Retina (tissue), 1 donor: Measurements from ENCODE around the gene MPP7.

Source experiments
- DNase-seq: peaks from one replicate; pipeline ENCODE4 v3.0.0-alpha.2; 2016

The MPP7 gene

GRCh38 chr10:28304032-28304571 lies 1.2 kb upstream of the MPP7 start:
- DNase-seq, result no peak

DNA sequence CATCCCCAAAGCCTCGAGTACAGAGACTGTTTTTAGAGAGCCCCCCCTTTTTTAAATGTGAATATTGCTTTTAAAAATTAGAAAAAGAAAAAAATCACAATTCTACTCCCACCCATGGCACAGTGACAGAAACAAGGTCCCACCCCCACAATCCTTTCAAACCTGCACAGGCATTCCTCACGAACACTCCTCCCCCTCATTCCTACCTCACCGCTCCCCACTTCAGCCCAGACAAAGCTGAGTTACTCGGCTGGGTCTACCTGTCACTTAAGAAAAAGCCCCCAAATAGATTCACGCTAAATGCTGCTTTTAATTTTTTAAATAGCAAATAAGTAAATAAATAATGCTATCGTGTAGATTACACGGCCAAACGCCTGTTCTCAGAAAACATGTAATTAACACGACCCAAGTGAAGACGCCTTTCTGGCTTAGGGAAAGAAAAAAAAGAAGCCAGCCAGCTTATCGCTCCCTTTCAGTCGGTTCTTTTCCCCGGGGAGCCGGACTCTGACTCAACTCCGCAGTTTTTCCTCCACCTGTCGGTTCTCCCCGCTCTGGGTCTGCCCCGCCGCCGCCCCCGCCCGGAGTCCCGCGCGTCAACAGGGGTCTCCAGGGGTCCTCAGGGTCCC lies 739 bp downstream of the MPP7 start:
- no peak for DNase-seq

DNA sequence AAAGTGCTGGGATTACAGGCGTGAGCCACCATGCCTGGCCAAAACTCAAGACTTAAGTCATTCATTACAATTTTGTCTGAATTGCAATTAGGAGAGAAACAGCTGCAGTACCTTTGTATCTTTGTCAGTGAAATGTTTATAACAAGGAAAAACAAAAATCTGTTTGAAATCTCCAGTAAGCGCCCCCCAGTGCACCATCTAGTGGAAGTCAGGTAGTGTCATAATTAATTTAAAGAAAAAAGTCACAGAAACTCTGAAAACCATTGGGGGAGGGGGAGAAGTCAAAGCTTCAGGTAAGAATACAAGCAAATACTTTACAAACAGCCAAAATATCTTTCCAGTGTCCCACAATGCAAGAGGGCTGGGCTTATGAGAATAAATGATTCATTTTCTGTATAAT lies 2.8 kb downstream of the MPP7 start:
- DNase-seq, result no peak

- DNase-seq, result no peak
Observed at GRCh38 chr10:28298951-28299350, 3.9 kb downstream of the MPP7 start.

DNA sequence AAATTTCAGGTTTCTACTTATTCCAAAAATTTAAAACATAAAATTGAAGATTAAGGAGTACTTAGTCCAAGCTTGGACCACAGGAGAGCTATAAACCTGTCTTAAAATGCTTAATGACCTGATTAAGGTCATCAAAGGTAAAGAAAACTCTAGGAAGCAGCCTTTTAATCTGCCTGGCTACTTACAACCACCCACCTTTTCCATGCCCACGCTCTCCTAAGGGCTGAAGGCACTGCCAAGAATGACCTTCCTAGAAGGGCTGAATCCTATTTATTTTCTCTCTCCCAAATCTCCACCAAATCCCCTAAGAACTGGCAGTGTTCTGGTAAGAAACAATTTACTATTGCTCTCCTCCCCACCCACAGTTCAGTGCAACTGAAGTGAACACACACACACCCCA lies 6.8 kb downstream of the MPP7 start:
- no peak for DNase-seq

DNA sequence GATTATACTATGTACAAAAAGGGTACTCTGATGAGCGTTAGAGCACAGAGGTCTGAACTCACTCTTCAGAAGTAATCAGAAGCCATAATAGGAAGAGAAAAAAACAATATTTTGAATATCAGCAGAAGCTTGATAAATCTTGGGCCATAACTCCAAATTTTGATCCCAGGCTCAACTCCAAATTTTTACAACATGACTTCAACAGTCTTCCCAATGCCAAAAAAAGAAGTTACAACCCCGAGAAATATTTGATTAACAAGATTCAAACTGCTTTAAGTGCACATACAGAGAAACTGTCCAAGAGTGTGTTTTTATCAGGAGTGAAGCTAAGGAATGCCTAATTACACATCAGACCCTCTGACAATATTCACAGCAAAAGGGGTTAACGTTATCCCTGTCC lies 7.5 kb downstream of the MPP7 start:
- DNase-seq, result no peak

- DNase-seq, result no peak
Observed at GRCh38 chr10:28294809-28295208, 8.1 kb downstream of the MPP7 start.

GRCh38 chr10:28294169-28294532 lies 8.7 kb downstream of the MPP7 start:
- no peak for DNase-seq

DNA sequence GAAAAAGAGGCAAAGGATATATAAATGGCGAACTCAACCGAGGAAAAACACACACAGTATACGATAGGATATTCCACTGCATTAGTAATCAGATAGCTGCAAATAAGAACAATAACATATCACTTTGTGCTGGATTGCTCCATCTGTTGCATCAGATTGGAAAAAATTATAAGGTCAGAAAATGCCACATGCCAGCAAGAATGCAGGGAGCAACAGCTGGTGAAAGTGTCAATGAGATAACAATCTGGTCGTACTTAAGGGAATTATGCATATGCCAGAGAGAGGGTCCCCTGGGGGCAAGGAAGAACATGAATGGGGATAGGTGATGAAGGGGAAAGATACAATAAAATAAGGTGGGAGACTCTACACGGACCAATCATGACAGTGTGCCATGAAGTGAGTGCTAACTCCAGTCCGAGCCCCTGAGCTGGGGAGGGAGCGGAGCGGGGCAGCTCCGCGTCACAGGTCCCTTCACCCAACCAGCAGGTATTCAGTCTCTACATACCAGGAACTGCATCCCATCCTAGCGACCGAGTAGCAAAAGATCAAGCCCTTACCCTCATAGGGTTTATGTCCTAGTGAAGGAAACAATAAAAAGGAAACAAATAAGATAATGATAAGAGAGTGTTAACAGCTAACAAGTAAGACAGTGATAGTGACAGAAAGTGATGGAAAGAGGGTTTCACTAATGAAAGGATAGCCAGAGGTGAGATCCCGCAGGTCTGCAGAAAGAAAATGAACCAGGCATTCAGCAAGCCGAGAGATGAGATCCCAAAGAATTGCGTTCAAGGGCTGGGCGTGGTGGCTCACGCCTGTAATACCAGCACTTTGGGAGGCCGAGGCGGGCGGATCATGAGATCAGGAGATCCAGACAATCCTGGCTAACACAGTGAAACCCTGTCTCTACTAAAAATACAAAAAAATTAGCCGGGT lies 9.4 kb downstream of the MPP7 start:
- no peak for DNase-seq

- DNase-seq, result no peak
Observed at GRCh38 chr10:28291881-28292297, 11.0 kb downstream of the MPP7 start.

- DNase-seq, result no peak
Observed at GRCh38 chr10:28285816-28286215, 17.0 kb downstream of the MPP7 start.

GRCh38 chr10:28284126-28284525 lies 18.7 kb downstream of the MPP7 start:
- no peak for DNase-seq

DNA sequence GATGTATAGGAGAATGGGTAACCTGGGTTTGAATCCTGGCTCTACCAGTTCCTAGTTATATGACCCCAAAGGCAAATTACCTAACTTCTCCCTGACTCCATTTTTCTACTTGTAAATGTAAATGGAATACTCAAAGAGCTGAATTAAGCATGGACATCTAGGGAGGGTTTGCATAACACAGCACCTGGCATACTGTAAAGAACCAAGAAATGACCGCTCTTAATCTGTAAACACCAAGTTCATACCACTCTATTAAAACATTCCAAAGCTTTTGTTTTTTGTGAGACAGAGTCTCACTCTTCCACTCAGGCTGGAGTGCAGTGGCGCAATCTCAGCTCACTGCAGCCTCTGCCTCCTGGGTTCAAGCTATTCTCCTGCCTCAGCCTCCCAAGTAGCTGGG lies 19.6 kb downstream of the MPP7 start:
- no peak for DNase-seq

DNA sequence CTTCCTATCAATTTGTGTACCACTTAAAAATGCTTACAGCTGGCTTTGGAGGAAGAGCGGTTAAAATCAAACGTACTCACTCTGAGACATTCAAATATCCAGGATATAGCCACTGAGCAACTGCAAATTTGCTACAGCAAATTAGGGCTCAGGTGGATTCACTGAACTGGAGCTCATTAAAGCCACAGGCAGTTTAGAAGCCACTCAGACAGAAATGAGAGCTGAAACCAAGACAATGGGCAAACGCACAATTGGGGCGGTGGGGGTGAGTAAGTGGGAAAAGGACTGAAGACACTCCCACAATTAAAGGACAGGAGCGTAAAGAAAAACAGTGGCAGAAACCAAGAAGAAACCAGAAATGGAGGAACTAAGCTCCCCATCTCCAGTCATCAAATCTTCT lies 20.5 kb downstream of the MPP7 start:
- DNase-seq, result peak; percentile 82

GRCh38 chr10:28281726-28282315 lies 21.0 kb downstream of the MPP7 start:
- no peak for DNase-seq

- DNase-seq, result no peak
Observed at GRCh38 chr10:28280652-28281051, 22.2 kb downstream of the MPP7 start.

DNA sequence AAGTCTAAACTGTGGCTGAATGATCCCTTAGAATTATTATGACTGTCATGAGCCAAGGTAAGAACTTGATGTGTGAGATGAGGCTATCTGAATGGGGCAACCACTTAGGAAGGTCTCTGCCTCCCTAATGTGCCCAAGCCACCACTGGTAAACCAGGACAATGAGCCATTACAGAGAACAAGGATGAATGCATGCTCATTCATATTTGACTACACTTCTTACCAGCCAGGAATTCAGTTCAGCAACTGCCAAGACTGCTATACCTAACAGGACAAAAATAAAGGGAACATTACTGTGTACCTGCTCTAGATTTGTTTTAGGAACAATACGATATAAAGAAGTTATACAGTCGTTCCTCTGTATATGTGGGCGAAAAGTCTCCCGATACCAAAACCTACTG lies 23.0 kb downstream of the MPP7 start:
- no peak for DNase-seq

- no peak for DNase-seq
Observed at GRCh38 chr10:28278842-28279241, 24.0 kb downstream of the MPP7 start.

DNA sequence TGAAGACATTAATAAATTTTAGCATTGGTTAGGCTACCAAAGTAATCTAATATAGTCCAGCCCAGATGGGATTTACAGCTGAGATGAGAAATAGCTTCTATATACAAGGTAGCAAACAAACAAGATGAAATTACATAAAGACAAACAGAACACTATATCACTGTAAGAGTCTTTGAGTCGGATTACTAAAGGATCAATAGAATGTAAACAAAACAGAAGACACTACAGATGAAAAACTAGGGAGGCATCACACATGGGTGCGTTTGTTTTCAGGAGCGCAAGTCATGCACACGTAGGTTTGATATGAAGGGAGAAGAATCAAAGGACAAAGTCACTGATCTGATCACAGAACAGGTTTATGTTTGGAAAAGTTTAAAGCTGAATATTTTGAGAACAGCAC lies 26.5 kb downstream of the MPP7 start:
- no peak for DNase-seq

- DNase-seq, result no peak
Observed at GRCh38 chr10:28274475-28274874, 28.4 kb downstream of the MPP7 start.

- DNase-seq, result no peak
Observed at GRCh38 chr10:28273343-28273742, 29.5 kb downstream of the MPP7 start.

- no peak for DNase-seq
Observed at GRCh38 chr10:28269842-28270456, 32.9 kb downstream of the MPP7 start.

- DNase-seq, result no peak
Observed at GRCh38 chr10:28266449-28267224, 36.2 kb downstream of the MPP7 start.
